Stimulated activated CD4-positive, alpha-beta T cell treated with anti-CD3 and anti-CD28 coated beads, Interleukin-12 subunit alpha, Interleukin-12 subunit beta, amount 100 ng/mL, for 4 hours (primary cell): Measurements from ENCODE around the gene TOMM20.
"Not testable (repeated sequence)": the region's sequence is repeated elsewhere in the genome, so short reads cannot be mapped to it uniquely, and the experiment has no call there.

Experiments
- DNase-seq: peaks from one replicate; pipeline ENCODE4 v3.0.0-alpha.2; 2020

Gene TOMM20

GRCh38 chr1:235100194-235100772 is 28.4 kb downstream of the TOMM20 start:
- DNase-seq: no peak

GRCh38 chr1:235098991-235099390 is 29.6 kb downstream of the TOMM20 start:
- DNase-seq: no peak

- no peak for DNase-seq
Measured at GRCh38 chr1:235098547-235098946, 30.1 kb downstream of the TOMM20 start.

- DNase-seq: not testable (repeated sequence)
Measured at GRCh38 chr1:235097501-235097900, 31.1 kb downstream of the TOMM20 start.

GRCh38 chr1:235095938-235096562 is 32.6 kb downstream of the TOMM20 start:
- no peak for DNase-seq

GRCh38 chr1:235093696-235094592 is 34.7 kb downstream of the TOMM20 start:
- peak; percentile 84 for DNase-seq

GRCh38 chr1:235093013-235093695 is 35.5 kb downstream of the TOMM20 start:
- no peak for DNase-seq

GRCh38 chr1:235092415-235092814 is 36.2 kb downstream of the TOMM20 start:
- not testable (repeated sequence) for DNase-seq

GRCh38 chr1:235092045-235092406 is 36.6 kb downstream of the TOMM20 start:
- DNase-seq: not testable (repeated sequence)

- not testable (repeated sequence) for DNase-seq
Measured at GRCh38 chr1:235091319-235092044, 37.2 kb downstream of the TOMM20 start.

- DNase-seq: no peak
Measured at GRCh38 chr1:235090406-235091069, 38.1 kb downstream of the TOMM20 start.

GRCh38 chr1:235088907-235089306 is 39.7 kb downstream of the TOMM20 start:
- DNase-seq: no peak

- no peak for DNase-seq
Measured at GRCh38 chr1:235088430-235088829, 40.2 kb downstream of the TOMM20 start.

- no peak for DNase-seq
Measured at GRCh38 chr1:235087906-235088305, 40.7 kb downstream of the TOMM20 start.

- DNase-seq: not testable (repeated sequence)
Measured at GRCh38 chr1:235085411-235086117, 43.1 kb downstream of the TOMM20 start.

- not testable (repeated sequence) for DNase-seq
Measured at GRCh38 chr1:235080788-235081187, 47.8 kb downstream of the TOMM20 start.

GRCh38 chr1:235080297-235080657 is 48.4 kb downstream of the TOMM20 start:
- not testable (repeated sequence) for DNase-seq

- DNase-seq: no peak
Measured at GRCh38 chr1:235079443-235080296, 49.0 kb downstream of the TOMM20 start.

- DNase-seq: no peak
Measured at GRCh38 chr1:235078480-235079381, 49.9 kb downstream of the TOMM20 start.
